ENCODE results near the gene ZNHIT1. TPM values are rescaled to one million over a fixed set of nuclear protein-coding genes. Genes with fewer than 3 reads are reported as not detected.

The ZNHIT1 gene
- total RNA-seq, 1 experiment from 2014 or later: 69.7 TPM

DNA sequence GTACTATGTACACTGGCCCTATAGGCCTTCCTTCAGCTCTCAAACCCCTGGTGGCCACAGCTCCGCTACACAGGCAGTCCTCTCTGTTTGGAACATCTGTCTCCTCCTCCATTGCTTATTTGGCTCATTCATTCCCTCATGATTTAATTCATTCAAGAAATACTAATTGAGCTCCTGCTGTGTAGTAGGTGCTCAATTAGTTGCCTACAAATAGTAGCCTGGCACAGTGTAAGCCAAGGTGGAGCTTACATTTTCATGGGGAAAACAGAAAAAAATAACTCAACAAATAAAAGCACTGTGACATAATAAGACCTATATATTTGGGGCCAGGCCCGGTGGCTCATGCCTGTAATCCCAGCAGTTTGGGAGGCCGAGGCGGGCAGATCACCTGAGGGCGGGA lies 30.3 kb downstream of the ZNHIT1 start:
- ChIA-PET POLR2A (no interaction called here), CTCF (interaction anchor here (0.5 kb wide), 1 partner anchor 104 kb away, joined by 7 read pairs; no protein-coding TSS in a partner anchor)
- no peak for TF ChIP-seq TCF7L2 (IDR thresholded peaks at IDR 0.05; ENCODE audit: low read depth, low read length)
- TF ChIP-seq, protein P1, sequence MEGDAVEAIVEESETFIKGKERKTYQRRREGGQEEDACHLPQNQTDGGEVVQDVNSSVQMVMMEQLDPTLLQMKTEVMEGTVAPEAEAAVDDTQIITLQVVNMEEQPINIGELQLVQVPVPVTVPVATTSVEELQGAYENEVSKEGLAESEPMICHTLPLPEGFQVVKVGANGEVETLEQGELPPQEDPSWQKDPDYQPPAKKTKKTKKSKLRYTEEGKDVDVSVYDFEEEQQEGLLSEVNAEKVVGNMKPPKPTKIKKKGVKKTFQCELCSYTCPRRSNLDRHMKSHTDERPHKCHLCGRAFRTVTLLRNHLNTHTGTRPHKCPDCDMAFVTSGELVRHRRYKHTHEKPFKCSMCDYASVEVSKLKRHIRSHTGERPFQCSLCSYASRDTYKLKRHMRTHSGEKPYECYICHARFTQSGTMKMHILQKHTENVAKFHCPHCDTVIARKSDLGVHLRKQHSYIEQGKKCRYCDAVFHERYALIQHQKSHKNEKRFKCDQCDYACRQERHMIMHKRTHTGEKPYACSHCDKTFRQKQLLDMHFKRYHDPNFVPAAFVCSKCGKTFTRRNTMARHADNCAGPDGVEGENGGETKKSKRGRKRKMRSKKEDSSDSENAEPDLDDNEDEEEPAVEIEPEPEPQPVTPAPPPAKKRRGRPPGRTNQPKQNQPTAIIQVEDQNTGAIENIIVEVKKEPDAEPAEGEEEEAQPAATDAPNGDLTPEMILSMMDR (IDR thresholded peaks at IDR 0.05): no peak
- TF ChIP-seq POLR2AphosphoS5 (IDR thresholded peaks at IDR 0.05; ENCODE audit: low read depth, low read length): no peak
- no peak for TF ChIP-seq SIN3A (IDR thresholded peaks at IDR 0.05; ENCODE audit: borderline replicate concordance, insufficient read depth, low read depth, low read length)
- TF ChIP-seq, protein P2, sequence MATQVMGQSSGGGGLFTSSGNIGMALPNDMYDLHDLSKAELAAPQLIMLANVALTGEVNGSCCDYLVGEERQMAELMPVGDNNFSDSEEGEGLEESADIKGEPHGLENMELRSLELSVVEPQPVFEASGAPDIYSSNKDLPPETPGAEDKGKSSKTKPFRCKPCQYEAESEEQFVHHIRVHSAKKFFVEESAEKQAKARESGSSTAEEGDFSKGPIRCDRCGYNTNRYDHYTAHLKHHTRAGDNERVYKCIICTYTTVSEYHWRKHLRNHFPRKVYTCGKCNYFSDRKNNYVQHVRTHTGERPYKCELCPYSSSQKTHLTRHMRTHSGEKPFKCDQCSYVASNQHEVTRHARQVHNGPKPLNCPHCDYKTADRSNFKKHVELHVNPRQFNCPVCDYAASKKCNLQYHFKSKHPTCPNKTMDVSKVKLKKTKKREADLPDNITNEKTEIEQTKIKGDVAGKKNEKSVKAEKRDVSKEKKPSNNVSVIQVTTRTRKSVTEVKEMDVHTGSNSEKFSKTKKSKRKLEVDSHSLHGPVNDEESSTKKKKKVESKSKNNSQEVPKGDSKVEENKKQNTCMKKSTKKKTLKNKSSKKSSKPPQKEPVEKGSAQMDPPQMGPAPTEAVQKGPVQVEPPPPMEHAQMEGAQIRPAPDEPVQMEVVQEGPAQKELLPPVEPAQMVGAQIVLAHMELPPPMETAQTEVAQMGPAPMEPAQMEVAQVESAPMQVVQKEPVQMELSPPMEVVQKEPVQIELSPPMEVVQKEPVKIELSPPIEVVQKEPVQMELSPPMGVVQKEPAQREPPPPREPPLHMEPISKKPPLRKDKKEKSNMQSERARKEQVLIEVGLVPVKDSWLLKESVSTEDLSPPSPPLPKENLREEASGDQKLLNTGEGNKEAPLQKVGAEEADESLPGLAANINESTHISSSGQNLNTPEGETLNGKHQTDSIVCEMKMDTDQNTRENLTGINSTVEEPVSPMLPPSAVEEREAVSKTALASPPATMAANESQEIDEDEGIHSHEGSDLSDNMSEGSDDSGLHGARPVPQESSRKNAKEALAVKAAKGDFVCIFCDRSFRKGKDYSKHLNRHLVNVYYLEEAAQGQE (IDR thresholded peaks at IDR 0.05; ENCODE audit: insufficient read depth in 1 of 2, low read depth in 2 of 2, low read length in 1 of 2): no peak
- no TSS peak for BruUV-seq (replicated peaks)
- H3K36me3 ChIP-seq (ENCODE audit: control insufficient read depth, insufficient read depth, low read length): no peaks in the 10 kb centered on the region; the same call in 1 of the 2 replicates
- H3K4me1 ChIP-seq (ENCODE audit: control insufficient read depth, insufficient read depth, low read length): peaks cover 18% of the 10 kb centered on the region
- H3K9me3 ChIP-seq (ENCODE audit: control insufficient read depth, insufficient read depth, low read depth, low read length): no peaks in the 10 kb centered on the region
- no peaks in the 10 kb centered on the region for H3K27me3 ChIP-seq (ENCODE audit: control insufficient read depth, insufficient read depth, low read length)
- H3K4me3 ChIP-seq (ENCODE audit: low read depth in 2 of 2, low read length in 2 of 2): no peak overlapping the region
- no peak overlapping the region for H3K27ac ChIP-seq (ENCODE audit: low read length)
- ATAC-seq (no peak), DNase-seq (ENCODE audit: low read depth, low spot score) (no peak)
- in situ Hi-C loops (cut with HindIII; ENCODE audit: low pct_unique_long_range_greater_than_20kb, low sequenced_read_pairs) (no loop called here), intact Hi-C loops (cut with micrococcal nuclease; ENCODE audit: unreplicated experiment) (no loop called here)

DNA sequence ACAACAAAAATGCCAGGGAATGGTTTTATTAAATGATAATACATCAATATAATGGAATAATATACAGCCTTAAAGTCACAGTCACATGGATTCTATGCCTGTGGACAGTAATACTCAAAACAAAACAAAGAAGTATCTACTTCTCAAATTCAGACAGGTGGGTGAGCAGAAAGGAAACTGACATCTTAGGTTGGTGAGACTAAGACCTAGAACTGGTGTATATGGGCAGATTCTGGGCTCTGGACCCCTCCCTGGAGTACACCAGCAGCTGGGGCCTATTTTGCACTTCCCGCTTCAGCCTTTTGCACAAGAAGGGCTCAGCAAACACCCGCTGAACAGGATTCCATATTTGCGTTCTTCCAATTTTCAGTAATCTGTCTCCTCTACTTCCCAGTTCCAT lies 32.4 kb downstream of the ZNHIT1 start:
- intact Hi-C loops (cut with micrococcal nuclease; ENCODE audit: unreplicated experiment) (no loop called here), in situ Hi-C loops (cut with HindIII; ENCODE audit: low pct_unique_long_range_greater_than_20kb, low sequenced_read_pairs) (no loop called here)
- Histone ChIP-seq H3K4me1 (ENCODE audit: control insufficient read depth, insufficient read depth, low read length) (peaks cover 8% of the 10 kb centered on the region), H3K9me3 (ENCODE audit: control insufficient read depth, insufficient read depth, low read depth, low read length) (no peaks in the 10 kb centered on the region), H3K36me3 (ENCODE audit: control insufficient read depth, insufficient read depth, low read length) (no peaks in the 10 kb centered on the region), H3K27me3 (ENCODE audit: control insufficient read depth, insufficient read depth, low read length) (no peaks in the 10 kb centered on the region), H3K27ac (ENCODE audit: low read length) (no peak overlapping the region), H3K4me3 (ENCODE audit: low read depth in 2 of 2, low read length in 2 of 2) (peak overlapping the region in 1 of 2 experiments; percentile 85; a peak in 1 of 4 replicates)
- TF ChIP-seq, protein P1 (IDR thresholded peaks at IDR 0.05): no peak
- TF ChIP-seq TCF7L2 (IDR thresholded peaks at IDR 0.05; ENCODE audit: low read depth, low read length) (no peak), SIN3A (IDR thresholded peaks at IDR 0.05; ENCODE audit: borderline replicate concordance, insufficient read depth, low read depth, low read length) (no peak), POLR2AphosphoS5 (IDR thresholded peaks at IDR 0.05; ENCODE audit: low read depth, low read length) (no peak)
- TF ChIP-seq, protein P2 (IDR thresholded peaks at IDR 0.05; ENCODE audit: insufficient read depth in 1 of 2, low read depth in 2 of 2, low read length in 1 of 2): no peak
- ChIA-PET CTCF (no interaction called here), POLR2A (interaction anchor here (0.6 kb wide), 1 partner anchor 57 kb away, joined by 5 read pairs; no protein-coding TSS in a partner anchor)
- ATAC-seq (no peak), DNase-seq (ENCODE audit: low read depth, low spot score) (no peak)
- BruUV-seq (replicated peaks): no TSS peak
